ENCODE results near the gene SPTLC2.

Gene SPTLC2

GRCh38 chr14:77622366-77622961 lies 6.0 kb upstream of the SPTLC2 start:
- DNase-seq (ENCODE audit: low read depth) = no peak
- no peak overlapping the region for H3K4me3 ChIP-seq (ENCODE audit: low read depth, low read length)
- TF ChIP-seq, protein P1, sequence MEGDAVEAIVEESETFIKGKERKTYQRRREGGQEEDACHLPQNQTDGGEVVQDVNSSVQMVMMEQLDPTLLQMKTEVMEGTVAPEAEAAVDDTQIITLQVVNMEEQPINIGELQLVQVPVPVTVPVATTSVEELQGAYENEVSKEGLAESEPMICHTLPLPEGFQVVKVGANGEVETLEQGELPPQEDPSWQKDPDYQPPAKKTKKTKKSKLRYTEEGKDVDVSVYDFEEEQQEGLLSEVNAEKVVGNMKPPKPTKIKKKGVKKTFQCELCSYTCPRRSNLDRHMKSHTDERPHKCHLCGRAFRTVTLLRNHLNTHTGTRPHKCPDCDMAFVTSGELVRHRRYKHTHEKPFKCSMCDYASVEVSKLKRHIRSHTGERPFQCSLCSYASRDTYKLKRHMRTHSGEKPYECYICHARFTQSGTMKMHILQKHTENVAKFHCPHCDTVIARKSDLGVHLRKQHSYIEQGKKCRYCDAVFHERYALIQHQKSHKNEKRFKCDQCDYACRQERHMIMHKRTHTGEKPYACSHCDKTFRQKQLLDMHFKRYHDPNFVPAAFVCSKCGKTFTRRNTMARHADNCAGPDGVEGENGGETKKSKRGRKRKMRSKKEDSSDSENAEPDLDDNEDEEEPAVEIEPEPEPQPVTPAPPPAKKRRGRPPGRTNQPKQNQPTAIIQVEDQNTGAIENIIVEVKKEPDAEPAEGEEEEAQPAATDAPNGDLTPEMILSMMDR (IDR thresholded peaks at IDR 0.05; ENCODE audit: low read depth, low read length, missing control alignments) = no peak

GRCh38 chr14:77620222-77620870 lies 3.9 kb upstream of the SPTLC2 start:
- TF ChIP-seq, protein P1 (IDR thresholded peaks at IDR 0.05; ENCODE audit: low read depth, low read length, missing control alignments) = no peak
- no peak for DNase-seq (ENCODE audit: low read depth)
- H3K4me3 ChIP-seq (ENCODE audit: low read depth, low read length) = no peak overlapping the region

- TF ChIP-seq, protein P1 (IDR thresholded peaks at IDR 0.05; ENCODE audit: low read depth, low read length, missing control alignments) = no peak
- no peak overlapping the region for H3K4me3 ChIP-seq (ENCODE audit: low read depth, low read length)
- no peak for DNase-seq (ENCODE audit: low read depth)
Observed at GRCh38 chr14:77618381-77618970, 2.0 kb upstream of the SPTLC2 start.

DNA sequence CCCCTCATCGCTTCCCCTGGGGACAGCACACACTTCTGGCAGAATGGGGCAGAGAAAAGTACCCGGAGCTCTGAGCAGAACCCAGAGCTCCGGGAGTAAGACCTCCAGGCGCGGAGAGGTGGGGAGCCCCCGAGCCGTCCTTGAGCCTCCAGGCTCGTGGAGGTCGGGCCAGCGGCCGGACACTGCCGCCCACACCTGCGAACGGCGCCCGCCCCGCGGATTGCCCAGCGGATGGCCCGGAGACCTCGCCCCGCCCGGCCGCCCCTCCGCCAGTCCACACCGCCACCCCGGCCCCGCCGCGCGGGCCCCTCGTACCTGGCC lies 344 bp downstream of the SPTLC2 start:
- no peak for DNase-seq (ENCODE audit: low read depth)
- TF ChIP-seq, protein P1 (IDR thresholded peaks at IDR 0.05; ENCODE audit: low read depth, low read length, missing control alignments) = no peak
- peak overlapping the region; percentile 80 for H3K4me3 ChIP-seq (ENCODE audit: low read depth, low read length)

GRCh38 chr14:77615361-77616132 lies 890 bp downstream of the SPTLC2 start:
- DNase-seq (ENCODE audit: low read depth) = no peak
- TF ChIP-seq, protein P1 (IDR thresholded peaks at IDR 0.05; ENCODE audit: low read depth, low read length, missing control alignments) = no peak
- H3K4me3 ChIP-seq (ENCODE audit: low read depth, low read length) = peak overlapping the region; percentile 80

GRCh38 chr14:77613201-77613600 lies 3.2 kb downstream of the SPTLC2 start:
- DNase-seq (ENCODE audit: low read depth) = no peak
- TF ChIP-seq, protein P1 (IDR thresholded peaks at IDR 0.05; ENCODE audit: low read depth, low read length, missing control alignments) = no peak
- no peak overlapping the region for H3K4me3 ChIP-seq (ENCODE audit: low read depth, low read length)
